SK-N-SH treated with all-trans-retinoic acid at 6 μM for 48 hours (cell line): ENCODE data around the gene MRPL51.
"Not testable (repeated sequence)": the region's sequence is repeated elsewhere in the genome, so short reads cannot be mapped to it uniquely, and the experiment has no call there.

Experiments used
- ATAC-seq: fragments of 200-7000 bp; cut with Tn5 transposase; 3 replicates; pipeline ENCODE4 v1.9.1; 2020; ENCODE audit warnings: mild to moderate bottlenecking, moderate library complexity
- ARNTL ChIP-seq: fragments of 450-650 bp; formaldehyde crosslinking; IDR thresholded peaks from 2 replicates; pipeline ENCODE4 v1.5.0; 2020; ENCODE audit warnings: low read depth, mild to moderate bottlenecking, moderate library complexity, borderline replicate concordance
- BACH2 ChIP-seq: fragments of 250-450 bp; sonication (Bioruptor Pico); IDR thresholded peaks from 2 replicates; pipeline ENCODE4 v1.9.0; 2021; ENCODE audit warnings: mild to moderate bottlenecking, borderline replicate concordance
- CREB5 ChIP-seq: fragments of 250-450 bp; sonication (Bioruptor Pico); IDR thresholded peaks from 2 replicates; pipeline ENCODE4 v1.5.1; 2020; ENCODE audit warnings: low read depth, mild to moderate bottlenecking, moderate library complexity
- CSDC2 ChIP-seq: fragments of 250-450 bp; sonication (Bioruptor Pico); IDR thresholded peaks from 2 replicates; pipeline ENCODE4 v1.5.0; 2020; ENCODE audit warnings: mild to moderate bottlenecking, moderate library complexity
- ESRRG ChIP-seq: fragments of 250-450 bp; sonication (Bioruptor Pico); IDR thresholded peaks from 2 replicates; pipeline ENCODE4 v1.6.1; 2021; ENCODE audit warnings: mild to moderate bottlenecking
- GLIS3 ChIP-seq: fragments of 250-450 bp; sonication (Bioruptor Pico); IDR thresholded peaks from 2 replicates; pipeline ENCODE4 v1.5.0; 2020; ENCODE audit warnings: mild to moderate bottlenecking, moderate library complexity
- ISL1 ChIP-seq: fragments of 250-450 bp; sonication (Bioruptor Pico); IDR thresholded peaks from 2 replicates; pipeline ENCODE4 v2.1.2; 2022; ENCODE audit warnings: mild to moderate bottlenecking, moderate library complexity
- OSR1 ChIP-seq: fragments of 250-450 bp; sonication (Bioruptor Pico); IDR thresholded peaks from 2 replicates; pipeline ENCODE4 v1.8.0; 2022; ENCODE audit warnings: moderate library complexity, mild to moderate bottlenecking, inconsistent platforms
- PATZ1 ChIP-seq: fragments of 250-450 bp; sonication (Bioruptor Pico); IDR thresholded peaks from 2 replicates; pipeline ENCODE4 v1.8.0; 2020; ENCODE audit warnings: mild to moderate bottlenecking, moderate library complexity, borderline replicate concordance
- POU6F1 ChIP-seq: fragments of 250-450 bp; sonication (Bioruptor Pico); IDR thresholded peaks from 2 replicates; pipeline ENCODE4 v1.8.0; 2021; ENCODE audit warnings: low read depth, mild to moderate bottlenecking, moderate library complexity, borderline replicate concordance
- PPARA ChIP-seq: fragments of 250-450 bp; sonication (Bioruptor Pico); IDR thresholded peaks from 2 replicates; pipeline ENCODE4 v1.5.0; 2020; ENCODE audit warnings: mild to moderate bottlenecking, borderline replicate concordance
- RARB ChIP-seq: fragments of 250-450 bp; sonication (Bioruptor Pico); IDR thresholded peaks from 2 replicates; pipeline ENCODE4 v1.8.0; 2021; ENCODE audit warnings: mild to moderate bottlenecking, moderate library complexity
- SNAI2 ChIP-seq: fragments of 250-450 bp; sonication (Bioruptor Pico); IDR thresholded peaks from 2 replicates; pipeline ENCODE4 v1.5.0; 2020; ENCODE audit warnings: mild to moderate bottlenecking, moderate library complexity
- TOX ChIP-seq: fragments of 250-450 bp; sonication (Bioruptor Pico); IDR thresholded peaks from 2 replicates; pipeline ENCODE4 v1.8.0; 2021; ENCODE audit warnings: mild to moderate bottlenecking, moderate library complexity, borderline replicate concordance
- ZC3H10 ChIP-seq: fragments of 250-450 bp; sonication (Bioruptor Pico); IDR thresholded peaks from 2 replicates; pipeline ENCODE4 v1.5.1; 2021; ENCODE audit warnings: mild to moderate bottlenecking, moderate library complexity
- ZFP3 ChIP-seq: fragments of 250-450 bp; sonication (Bioruptor Pico); IDR thresholded peaks from 2 replicates; pipeline ENCODE4 v1.5.0; 2020; ENCODE audit warnings: mild to moderate bottlenecking, moderate library complexity
- ZFP30 ChIP-seq: fragments of 450-650 bp; formaldehyde crosslinking; IDR thresholded peaks from 2 replicates; pipeline ENCODE4 v1.5.0; 2022; ENCODE audit warnings: mild to moderate bottlenecking, moderate library complexity
- ZNF70 ChIP-seq: fragments of 450-650 bp; formaldehyde crosslinking; IDR thresholded peaks from 2 replicates; pipeline ENCODE4 v1.5.0; 2020; ENCODE audit warnings: mild to moderate bottlenecking, moderate library complexity
- TF ChIP-seq, protein P1 (sequence below): fragments of 250-450 bp; sonication (Bioruptor Pico); IDR thresholded peaks from 2 replicates; pipeline ENCODE4 v1.5.1; 2021; ENCODE audit warnings: mild to moderate bottlenecking, moderate library complexity
- TF ChIP-seq, protein P2 (sequence below): fragments of 250-450 bp; sonication (Bioruptor Pico); IDR thresholded peaks from 2 replicates; pipeline ENCODE4 v1.5.0; 2020; ENCODE audit warnings: mild to moderate bottlenecking, moderate library complexity

MRPL51 gene

GRCh38 chr12:6466751-6467150, 26.3 kb downstream of the MRPL51 start:
- not testable (repeated sequence) for ATAC-seq

GRCh38 chr12:6466184-6466573, 26.9 kb downstream of the MRPL51 start:
- no peak for ATAC-seq
- TF ChIP-seq ZNF70 (CRISPR knock-in tag) (no peak), POU6F1 (CRISPR knock-in tag) (no peak), PPARA (no peak), OSR1 (no peak), CREB5 (CRISPR knock-in tag) (no peak), RARB (CRISPR knock-in tag) (no peak), ZC3H10 (CRISPR knock-in tag) (no peak), SNAI2 (CRISPR knock-in tag) (no peak), ZFP30 (CRISPR knock-in tag) (no peak), CSDC2 (no peak), ZFP3 (CRISPR knock-in tag) (no peak), BACH2 (CRISPR knock-in tag) (no peak), ISL1 (no peak), ARNTL (no peak), PATZ1 (CRISPR knock-in tag) (no peak), TOX (CRISPR knock-in tag) (no peak), GLIS3 (CRISPR knock-in tag) (no peak)
- TF ChIP-seq, protein P1, sequence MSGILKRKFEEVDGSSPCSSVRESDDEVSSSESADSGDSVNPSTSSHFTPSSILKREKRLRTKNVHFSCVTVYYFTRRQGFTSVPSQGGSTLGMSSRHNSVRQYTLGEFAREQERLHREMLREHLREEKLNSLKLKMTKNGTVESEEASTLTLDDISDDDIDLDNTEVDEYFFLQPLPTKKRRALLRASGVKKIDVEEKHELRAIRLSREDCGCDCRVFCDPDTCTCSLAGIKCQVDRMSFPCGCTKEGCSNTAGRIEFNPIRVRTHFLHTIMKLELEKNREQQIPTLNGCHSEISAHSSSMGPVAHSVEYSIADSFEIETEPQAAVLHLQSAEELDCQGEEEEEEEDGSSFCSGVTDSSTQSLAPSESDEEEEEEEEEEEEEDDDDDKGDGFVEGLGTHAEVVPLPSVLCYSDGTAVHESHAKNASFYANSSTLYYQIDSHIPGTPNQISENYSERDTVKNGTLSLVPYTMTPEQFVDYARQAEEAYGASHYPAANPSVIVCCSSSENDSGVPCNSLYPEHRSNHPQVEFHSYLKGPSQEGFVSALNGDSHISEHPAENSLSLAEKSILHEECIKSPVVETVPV (CRISPR knock-in tag) = no peak
- TF ChIP-seq, protein P2, sequence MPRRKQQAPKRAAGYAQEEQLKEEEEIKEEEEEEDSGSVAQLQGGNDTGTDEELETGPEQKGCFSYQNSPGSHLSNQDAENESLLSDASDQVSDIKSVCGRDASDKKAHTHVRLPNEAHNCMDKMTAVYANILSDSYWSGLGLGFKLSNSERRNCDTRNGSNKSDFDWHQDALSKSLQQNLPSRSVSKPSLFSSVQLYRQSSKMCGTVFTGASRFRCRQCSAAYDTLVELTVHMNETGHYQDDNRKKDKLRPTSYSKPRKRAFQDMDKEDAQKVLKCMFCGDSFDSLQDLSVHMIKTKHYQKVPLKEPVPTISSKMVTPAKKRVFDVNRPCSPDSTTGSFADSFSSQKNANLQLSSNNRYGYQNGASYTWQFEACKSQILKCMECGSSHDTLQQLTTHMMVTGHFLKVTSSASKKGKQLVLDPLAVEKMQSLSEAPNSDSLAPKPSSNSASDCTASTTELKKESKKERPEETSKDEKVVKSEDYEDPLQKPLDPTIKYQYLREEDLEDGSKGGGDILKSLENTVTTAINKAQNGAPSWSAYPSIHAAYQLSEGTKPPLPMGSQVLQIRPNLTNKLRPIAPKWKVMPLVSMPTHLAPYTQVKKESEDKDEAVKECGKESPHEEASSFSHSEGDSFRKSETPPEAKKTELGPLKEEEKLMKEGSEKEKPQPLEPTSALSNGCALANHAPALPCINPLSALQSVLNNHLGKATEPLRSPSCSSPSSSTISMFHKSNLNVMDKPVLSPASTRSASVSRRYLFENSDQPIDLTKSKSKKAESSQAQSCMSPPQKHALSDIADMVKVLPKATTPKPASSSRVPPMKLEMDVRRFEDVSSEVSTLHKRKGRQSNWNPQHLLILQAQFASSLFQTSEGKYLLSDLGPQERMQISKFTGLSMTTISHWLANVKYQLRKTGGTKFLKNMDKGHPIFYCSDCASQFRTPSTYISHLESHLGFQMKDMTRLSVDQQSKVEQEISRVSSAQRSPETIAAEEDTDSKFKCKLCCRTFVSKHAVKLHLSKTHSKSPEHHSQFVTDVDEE = no peak

- TF ChIP-seq RARB (CRISPR knock-in tag) (no peak), CSDC2 (no peak), PPARA (no peak), CREB5 (CRISPR knock-in tag) (no peak), ZNF70 (CRISPR knock-in tag) (no peak), OSR1 (no peak), ISL1 (no peak), ZFP3 (CRISPR knock-in tag) (no peak), BACH2 (CRISPR knock-in tag) (no peak), ESRRG (CRISPR knock-in tag) (no peak), ZC3H10 (CRISPR knock-in tag) (no peak)
- TF ChIP-seq, protein P1 (CRISPR knock-in tag) = no peak
- peak; percentile 66 for ATAC-seq
These were observed 27.4 kb downstream of the MRPL51 start for GRCh38 chr12:6465467-6466183.
